ENCODE data around the gene WDR4.
"Not testable (repeated sequence)": the region's sequence is repeated elsewhere in the genome, so short reads cannot be mapped to it uniquely, and the experiment has no call there.

Gene WDR4

GRCh38 chr21:42883921-42884320 is 4.6 kb upstream of the WDR4 start:
- DNase-seq (ENCODE audit: low read depth, low spot score), result no peak
- no peak overlapping the region for H3K27ac ChIP-seq

- DNase-seq (ENCODE audit: low read depth, low spot score), result no peak
- no peak overlapping the region for H3K27ac ChIP-seq
Measured at GRCh38 chr21:42880352-42880751, 1.0 kb upstream of the WDR4 start.

- H3K27ac ChIP-seq, result peak overlapping the region; percentile 85
- DNase-seq (ENCODE audit: low read depth, low spot score), result peak; percentile 10
Measured at GRCh38 chr21:42878678-42878992, 704 bp downstream of the WDR4 start.

GRCh38 chr21:42875811-42876210 is 3.5 kb downstream of the WDR4 start:
- DNase-seq (ENCODE audit: low read depth, low spot score); H3K27ac ChIP-seq: not testable (repeated sequence)

GRCh38 chr21:42873096-42873495 is 6.2 kb downstream of the WDR4 start:
- H3K27ac ChIP-seq, result no peak overlapping the region
- DNase-seq (ENCODE audit: low read depth, low spot score), result no peak

- no peak overlapping the region for H3K27ac ChIP-seq
- DNase-seq (ENCODE audit: low read depth, low spot score), result no peak
Measured at GRCh38 chr21:42868196-42868595, 11.1 kb downstream of the WDR4 start.

- no peak overlapping the region for H3K27ac ChIP-seq
- DNase-seq (ENCODE audit: low read depth, low spot score), result no peak
Measured at GRCh38 chr21:42865776-42866160, 13.6 kb downstream of the WDR4 start.

- no peak overlapping the region for H3K27ac ChIP-seq
- no peak for DNase-seq (ENCODE audit: low read depth, low spot score)
Measured at GRCh38 chr21:42864815-42865775, 14.2 kb downstream of the WDR4 start.

- H3K27ac ChIP-seq, result no peak overlapping the region
- DNase-seq (ENCODE audit: low read depth, low spot score), result no peak
Measured at GRCh38 chr21:42864286-42864685, 15.1 kb downstream of the WDR4 start.

GRCh38 chr21:42863504-42863870 is 15.9 kb downstream of the WDR4 start:
- H3K27ac ChIP-seq, result no peak overlapping the region
- no peak for DNase-seq (ENCODE audit: low read depth, low spot score)

GRCh38 chr21:42862774-42863503 is 16.4 kb downstream of the WDR4 start:
- DNase-seq (ENCODE audit: low read depth, low spot score), result no peak
- no peak overlapping the region for H3K27ac ChIP-seq

- DNase-seq (ENCODE audit: low read depth, low spot score), result no peak
Measured at GRCh38 chr21:42861848-42862400, 17.4 kb downstream of the WDR4 start.

GRCh38 chr21:42861311-42861847 is 18.0 kb downstream of the WDR4 start:
- DNase-seq (ENCODE audit: low read depth, low spot score), result no peak
- no peak overlapping the region for H3K27ac ChIP-seq

More at GRCh38 chr21:42861848-42862400, 17.4 kb downstream of the WDR4 start:
- no peak overlapping the region for H3K27ac ChIP-seq

GRCh38 chr21:42860345-42860744 is 19.0 kb downstream of the WDR4 start:
- DNase-seq (ENCODE audit: low read depth, low spot score), result no peak
- no peak overlapping the region for H3K27ac ChIP-seq

- H3K27ac ChIP-seq, result no peak overlapping the region
- no peak for DNase-seq (ENCODE audit: low read depth, low spot score)
Measured at GRCh38 chr21:42859891-42860230, 19.5 kb downstream of the WDR4 start.

GRCh38 chr21:42858957-42859890 is 20.1 kb downstream of the WDR4 start:
- no peak overlapping the region for H3K27ac ChIP-seq
- no peak for DNase-seq (ENCODE audit: low read depth, low spot score)

- no peak overlapping the region for H3K27ac ChIP-seq
- no peak for DNase-seq (ENCODE audit: low read depth, low spot score)
Measured at GRCh38 chr21:42858185-42858847, 21.0 kb downstream of the WDR4 start.

- no peak overlapping the region for H3K27ac ChIP-seq
- DNase-seq (ENCODE audit: low read depth, low spot score), result no peak
Measured at GRCh38 chr21:42857216-42857615, 22.1 kb downstream of the WDR4 start.

GRCh38 chr21:42855937-42856335 is 23.4 kb downstream of the WDR4 start:
- H3K27ac ChIP-seq, result no peak overlapping the region
- DNase-seq (ENCODE audit: low read depth, low spot score), result no peak

All from epithelial cell of prostate (primary cell).